HG02885 (cell line): ENCODE data around the gene ST6GALNAC6.
"Not testable (repeated sequence)": the region's sequence is repeated elsewhere in the genome, so short reads cannot be mapped to it uniquely, and the experiment has no call there.

Source experiments
- ATAC-seq: cut with Tn5 transposase; IDR thresholded peaks from one replicate; pipeline ENCODE4 v1.9.1; 2021; ENCODE audit warnings: mild to moderate bottlenecking; ENCODE audit not compliant: unreplicated experiment, poor library complexity

ST6GALNAC6 gene

DNA sequence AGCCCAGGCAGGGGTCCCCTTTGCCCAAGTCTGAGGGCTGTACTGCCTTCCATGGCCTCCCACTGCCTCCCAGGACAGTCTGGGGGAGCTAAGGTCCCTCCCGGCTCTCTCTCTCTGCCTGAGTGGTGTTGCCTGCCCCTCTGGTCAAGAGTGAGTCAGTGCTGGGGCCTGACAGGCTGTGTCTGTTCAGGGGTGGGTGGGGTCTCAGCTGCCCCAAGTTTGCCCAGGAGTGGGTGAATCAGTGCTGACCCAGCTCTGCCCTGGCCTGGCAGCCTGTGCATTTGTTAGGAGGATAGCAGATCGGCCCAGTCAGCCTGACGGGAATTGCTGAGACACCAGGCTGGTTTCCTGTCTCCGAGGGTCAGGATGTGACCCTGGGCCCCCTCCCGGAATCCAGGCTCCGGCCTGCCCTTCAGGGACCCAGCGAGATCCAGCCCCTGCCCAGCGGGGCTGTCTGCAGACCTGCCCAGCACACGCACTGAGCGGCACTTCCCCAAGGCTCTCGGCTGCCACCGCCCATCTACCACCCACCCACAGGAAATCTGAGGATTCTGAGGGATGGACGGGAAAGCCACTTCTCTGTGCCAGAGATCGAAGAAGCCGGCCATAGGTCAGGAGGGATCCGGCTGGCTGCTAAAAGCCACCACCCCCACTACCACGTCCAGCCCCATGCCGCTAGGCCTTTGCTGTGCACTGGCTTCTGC, 60.9 kb downstream of the ST6GALNAC6 start:
- no peak for ATAC-seq

DNA sequence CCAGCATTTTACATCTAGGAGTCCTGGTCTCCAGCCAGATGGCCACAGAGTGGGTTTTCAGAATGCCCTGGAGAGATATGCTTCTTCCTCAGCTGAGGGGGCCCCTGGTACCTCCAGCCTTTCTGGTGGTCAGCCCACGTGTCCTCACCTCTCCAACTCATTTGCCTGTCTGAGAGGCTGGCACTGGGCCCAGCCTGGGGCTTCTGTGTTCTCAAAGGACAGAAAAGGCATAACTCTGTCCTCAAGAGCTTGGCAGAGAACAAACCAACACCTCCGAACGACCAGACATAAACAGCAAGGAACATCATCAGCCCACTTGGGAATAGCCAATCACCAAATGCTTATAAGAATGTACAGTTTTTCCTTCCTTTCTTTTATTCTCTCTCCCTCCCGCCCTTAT, 62.1 kb downstream of the ST6GALNAC6 start:
- no peak for ATAC-seq

DNA sequence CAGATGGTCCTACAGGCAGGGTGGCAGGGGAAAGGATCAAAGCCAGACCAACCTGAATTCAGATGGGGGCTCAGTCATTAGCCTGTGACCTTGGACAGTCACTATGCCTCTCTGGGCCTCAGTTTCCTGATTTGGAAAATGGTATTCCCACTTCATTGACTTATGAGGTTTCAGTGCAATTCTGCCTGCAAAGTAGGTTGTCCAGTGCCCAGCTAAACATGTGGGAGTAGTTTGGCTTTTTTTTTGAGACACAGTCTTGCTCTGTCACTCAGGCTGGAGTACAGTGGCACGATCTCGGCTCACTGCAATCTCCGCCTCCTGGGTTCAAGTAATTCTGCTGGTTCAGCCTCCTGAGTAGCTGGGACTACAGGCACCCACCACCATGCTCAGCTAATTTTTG, 62.8 kb downstream of the ST6GALNAC6 start:
- ATAC-seq = not testable (repeated sequence)

DNA sequence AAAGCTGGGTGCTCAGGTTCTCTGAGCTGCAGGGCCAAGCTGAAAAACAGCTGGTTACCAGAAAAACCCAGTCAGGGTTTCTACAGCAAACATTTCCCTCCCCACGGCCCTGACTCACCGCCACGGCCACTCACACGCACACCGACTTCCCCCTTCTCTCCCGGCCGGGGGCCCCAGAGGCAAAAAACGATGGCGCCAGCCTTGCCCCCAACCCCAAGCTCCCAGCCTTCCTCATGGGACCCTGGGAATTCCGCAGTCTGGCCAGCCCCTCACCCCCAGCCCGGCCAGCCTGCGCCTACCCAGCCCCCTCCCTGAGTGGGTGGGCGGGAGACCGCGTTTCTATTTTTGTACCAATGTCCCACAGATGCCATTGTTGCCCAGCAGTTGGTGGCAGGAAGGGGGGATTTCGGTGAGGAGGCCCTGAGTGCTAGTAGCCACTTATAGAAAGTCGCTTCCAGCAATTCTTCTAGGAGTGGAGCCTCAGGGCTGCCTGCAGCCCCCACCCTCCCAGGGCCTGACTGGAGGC, 63.3 kb downstream of the ST6GALNAC6 start:
- no peak for ATAC-seq
